Liver (tissue), 3 donors: Measurements from ENCODE around the gene CCDC85A.

ENCODE experiments used
- ATF3 ChIP-seq: IDR thresholded peaks from 2 replicates; pipeline ENCODE4 v1.6.1; 2016; ENCODE audit warnings: antibody characterized with exemption
- CTCF ChIP-seq: fragments of 150-350 bp; IDR thresholded peaks from 2 replicates; pipeline ENCODE4 v1.5.1; 2017; ENCODE audit warnings: improper control_type of control experiment, low read depth, low read length; ENCODE audit not compliant: missing input control
- EGR1 ChIP-seq, 2 donors: IDR thresholded peaks; 2 replicates each; pipeline ENCODE4 v1.6.1; 2016 to 2018; ENCODE audit warnings: antibody characterized with exemption in 2 of 2, low read depth in 2 of 2
- GABPA ChIP-seq, 2 donors: IDR thresholded peaks in 1 of 2; conservative IDR thresholded peaks in 1 of 2; 2 replicates each; pipeline ENCODE4 v1.6.1; 2016; ENCODE audit warnings: antibody characterized with exemption in 2 of 2, mild to moderate bottlenecking in 1 of 2, moderate library complexity in 1 of 2
- HNF4G ChIP-seq: IDR thresholded peaks from 2 replicates; pipeline ENCODE4 v1.6.1; 2016; ENCODE audit warnings: antibody characterized with exemption
- MAX ChIP-seq: IDR thresholded peaks from 2 replicates; pipeline ENCODE4 v1.6.1; 2016; ENCODE audit warnings: antibody characterized with exemption
- RAD21 ChIP-seq, 2 donors: IDR thresholded peaks; 2 replicates each; pipeline ENCODE4 v1.6.1; 2016; ENCODE audit warnings: antibody characterized with exemption in 2 of 2, mild to moderate bottlenecking in 2 of 2
- REST ChIP-seq: IDR thresholded peaks from 2 replicates; pipeline ENCODE4 v1.6.1; 2016; ENCODE audit warnings: antibody characterized with exemption, mild to moderate bottlenecking
- SP1 ChIP-seq: IDR thresholded peaks from 2 replicates; pipeline ENCODE4 v1.6.1; 2018; ENCODE audit warnings: antibody characterized with exemption, mild to moderate bottlenecking
- TAF1 ChIP-seq: conservative IDR thresholded peaks from 2 replicates; pipeline ENCODE4 v1.6.1; 2016; ENCODE audit warnings: antibody characterized with exemption, mild to moderate bottlenecking
- YY1 ChIP-seq: IDR thresholded peaks from 2 replicates; pipeline ENCODE4 v1.6.1; 2016; ENCODE audit warnings: antibody characterized with exemption, mild to moderate bottlenecking
- ZBTB33 ChIP-seq: IDR thresholded peaks from 2 replicates; pipeline ENCODE4 v1.6.1; 2016; ENCODE audit warnings: antibody characterized with exemption
- donor health status: healthy.
- donor health status: healthy.

- TF ChIP-seq CTCF, result no peak
- no peak for TF ChIP-seq MAX
- TF ChIP-seq TAF1, result no peak
- no peak for TF ChIP-seq SP1
- TF ChIP-seq RAD21 (IDR thresholded peaks at IDR 0.05), result no peak
- no peak for TF ChIP-seq ZBTB33
- TF ChIP-seq ATF3, result no peak
- TF ChIP-seq YY1, result no peak
- TF ChIP-seq HNF4G, result no peak
- TF ChIP-seq GABPA (IDR thresholded peaks at IDR 0.05 in 1 of 2, conservative IDR thresholded peaks at IDR 0.05 in 1 of 2), result no peak
- TF ChIP-seq EGR1 (IDR thresholded peaks at IDR 0.05; ENCODE audit: low read depth in 2 of 2), result no peak
- TF ChIP-seq REST, result no peak
Observed at GRCh38 chr2:56410140-56410539, 226.3 kb downstream of the CCDC85A start.
